ENCODE measurements around the gene UFL1.
"Not testable (repeated sequence)": the region's sequence is repeated elsewhere in the genome, so short reads cannot be mapped to it uniquely, and the experiment has no call there.

The UFL1 gene

GRCh38 chr6:96521644-96522464, at the start of gene UFL1:
TSS of gene UFL1 (plus strand) at chr6:96521806. CDS start at chr6:96521874, 68 bp downstream.
- peak within 1 kb of the TSS; percentile 80 for H3K4me2 ChIP-seq (ENCODE audit: low read length)
- H3K27ac ChIP-seq (ENCODE audit: low read depth, low read length, poor library complexity, severe bottlenecking) = peak within 1 kb of the TSS; percentile 76
- peaks cover 34% of the 10 kb centered on the region for H3K36me3 ChIP-seq (ENCODE audit: insufficient read depth, low read length)
- H3K4me1 ChIP-seq (ENCODE audit: insufficient read depth, low read length, severe bottlenecking) = peaks cover 31% of the 10 kb centered on the region
- H3F3A ChIP-seq (ENCODE audit: insufficient read depth, low read length) = no peaks in the 10 kb centered on the region
- H3K9ac ChIP-seq (ENCODE audit: low read length) = peak within 1 kb of the TSS; percentile 82
- H4K20me1 ChIP-seq (ENCODE audit: insufficient read depth, low read length) = no peaks in the 10 kb centered on the region
- peak within 1 kb of the TSS; percentile 80 for H3K4me3 ChIP-seq (ENCODE audit: low read depth, low read length, poor library complexity, severe bottlenecking)
- H3K9me2 ChIP-seq (ENCODE audit: low read depth, low read length) = no peaks in the 10 kb centered on the region
- H2AFZ ChIP-seq (ENCODE audit: low read length) = 0 out of 2 replicates have a peak within 1 kb of the TSS, but pooled peaks have one; percentile 12
- H3K79me2 ChIP-seq (ENCODE audit: insufficient read depth, low read length) = peaks cover 8% of the 10 kb centered on the region
- H3K27me3 ChIP-seq (ENCODE audit: insufficient read depth, low read length) = no peaks in the 10 kb centered on the region
- TF ChIP-seq EZH2 (IDR thresholded peaks at IDR 0.05; ENCODE audit: borderline replicate concordance, low read length) (no peak), CTCF (IDR thresholded peaks at IDR 0.05; ENCODE audit: low read length) (no peak)
- H3K9me3 ChIP-seq (ENCODE audit: low read length) = no peaks in the 10 kb centered on the region

- H3F3A ChIP-seq (ENCODE audit: insufficient read depth, low read length); H3K27ac ChIP-seq (ENCODE audit: low read depth, low read length, poor library complexity, severe bottlenecking); H3K4me2 ChIP-seq (ENCODE audit: low read length); H3K4me1 ChIP-seq (ENCODE audit: insufficient read depth, low read length, severe bottlenecking); H3K36me3 ChIP-seq (ENCODE audit: insufficient read depth, low read length); H3K9me3 ChIP-seq (ENCODE audit: low read length); H3K79me2 ChIP-seq (ENCODE audit: insufficient read depth, low read length); H3K27me3 ChIP-seq (ENCODE audit: insufficient read depth, low read length); H3K4me3 ChIP-seq (ENCODE audit: low read depth, low read length, poor library complexity, severe bottlenecking); H2AFZ ChIP-seq (ENCODE audit: low read length); H3K9me2 ChIP-seq (ENCODE audit: low read depth, low read length); H4K20me1 ChIP-seq (ENCODE audit: insufficient read depth, low read length); H3K9ac ChIP-seq (ENCODE audit: low read length): not testable (repeated sequence)
Measured at GRCh38 chr6:96472291-96472690, 49.3 kb upstream of the UFL1 start.

GRCh38 chr6:96478695-96479094, 42.9 kb upstream of the UFL1 start:
- H3K36me3 ChIP-seq (ENCODE audit: insufficient read depth, low read length) = no peaks in the 10 kb centered on the region
- H3K9me3 ChIP-seq (ENCODE audit: low read length) = no peaks in the 10 kb centered on the region
- H2AFZ ChIP-seq (ENCODE audit: low read length) = no peak overlapping the region
- H3K9me2 ChIP-seq (ENCODE audit: low read depth, low read length) = no peaks in the 10 kb centered on the region
- no peak overlapping the region for H3K4me3 ChIP-seq (ENCODE audit: low read depth, low read length, poor library complexity, severe bottlenecking)
- H3K4me1 ChIP-seq (ENCODE audit: insufficient read depth, low read length, severe bottlenecking) = no peaks in the 10 kb centered on the region
- H3F3A ChIP-seq (ENCODE audit: insufficient read depth, low read length) = no peaks in the 10 kb centered on the region
- no peak overlapping the region for H3K4me2 ChIP-seq (ENCODE audit: low read length)
- H3K27ac ChIP-seq (ENCODE audit: low read depth, low read length, poor library complexity, severe bottlenecking) = no peak overlapping the region
- H3K79me2 ChIP-seq (ENCODE audit: insufficient read depth, low read length) = no peaks in the 10 kb centered on the region
- H3K9ac ChIP-seq (ENCODE audit: low read length) = no peak overlapping the region
- H3K27me3 ChIP-seq (ENCODE audit: insufficient read depth, low read length) = no peaks in the 10 kb centered on the region
- TF ChIP-seq CTCF (IDR thresholded peaks at IDR 0.05; ENCODE audit: low read length) (no peak), EZH2 (IDR thresholded peaks at IDR 0.05; ENCODE audit: borderline replicate concordance, low read length) (no peak)
- H4K20me1 ChIP-seq (ENCODE audit: insufficient read depth, low read length) = no peaks in the 10 kb centered on the region

GRCh38 chr6:96491926-96492325, 29.7 kb upstream of the UFL1 start:
- Histone ChIP-seq H3K79me2 (ENCODE audit: insufficient read depth, low read length) (no peaks in the 10 kb centered on the region), H3K9ac (ENCODE audit: low read length) (no peak overlapping the region), H4K20me1 (ENCODE audit: insufficient read depth, low read length) (no peaks in the 10 kb centered on the region), H3K27ac (ENCODE audit: low read depth, low read length, poor library complexity, severe bottlenecking) (no peak overlapping the region), H3K27me3 (ENCODE audit: insufficient read depth, low read length) (no peaks in the 10 kb centered on the region), H3K9me3 (ENCODE audit: low read length) (peaks cover 2% of the 10 kb centered on the region; the same call in 1 of the 2 replicates), H3F3A (ENCODE audit: insufficient read depth, low read length) (no peaks in the 10 kb centered on the region), H3K9me2 (ENCODE audit: low read depth, low read length) (no peaks in the 10 kb centered on the region), H3K36me3 (ENCODE audit: insufficient read depth, low read length) (no peaks in the 10 kb centered on the region), H3K4me2 (ENCODE audit: low read length) (no peak overlapping the region), H3K4me1 (ENCODE audit: insufficient read depth, low read length, severe bottlenecking) (no peaks in the 10 kb centered on the region), H2AFZ (ENCODE audit: low read length) (no peak overlapping the region), H3K4me3 (ENCODE audit: low read depth, low read length, poor library complexity, severe bottlenecking) (no peak overlapping the region)
- TF ChIP-seq EZH2 (IDR thresholded peaks at IDR 0.05; ENCODE audit: borderline replicate concordance, low read length) (no peak), CTCF (IDR thresholded peaks at IDR 0.05; ENCODE audit: low read length) (no peak)

All from OCI-LY1 (cell line).